Measurements from ENCODE around the gene METTL23. TPM values are rescaled to one million over a fixed set of nuclear protein-coding genes. Genes with fewer than 3 reads are reported as not detected.
A peak's percentile ranks its signal among the peaks of the same experiment; 100 is the strongest.

METTL23 gene
- total RNA-seq, 3 donors from 2014 or later, result 22.5 to 30.4 (median 28.7) TPM

GRCh38 chr17:76689859-76690258 is 36.8 kb upstream of the METTL23 start:
- TF ChIP-seq CTCF (IDR thresholded peaks at IDR 0.05), result no peak
- Histone ChIP-seq H3K9me3 (no peaks in the 10 kb centered on the region), H3K36me3 (ENCODE audit: low read depth) (no peaks in the 10 kb centered on the region), H3K4me3 (no peak overlapping the region), H3K4me1 (ENCODE audit: low read depth) (no peaks in the 10 kb centered on the region)
- ATAC-seq, result no peak
- intact Hi-C loops (cut with DNase I, micrococcal nuclease), result no loop called here
- DNase-seq, result peak in 1 of 3 donors; percentile 2

- Histone ChIP-seq H3K4me1 (ENCODE audit: low read depth) (no peaks in the 10 kb centered on the region), H3K9me3 (no peaks in the 10 kb centered on the region), H3K36me3 (ENCODE audit: low read depth) (no peaks in the 10 kb centered on the region), H3K4me3 (no peak overlapping the region)
- intact Hi-C loops (cut with DNase I, micrococcal nuclease), result no loop called here
- TF ChIP-seq CTCF (IDR thresholded peaks at IDR 0.05), result no peak
- ATAC-seq, result no peak
- DNase-seq, result peak in 1 of 3 donors; percentile 29
Measured at GRCh38 chr17:76690596-76691280, 35.9 kb upstream of the METTL23 start.

GRCh38 chr17:76691379-76692191 is 35.1 kb upstream of the METTL23 start:
- no peaks in the 10 kb centered on the region for H3K4me1 ChIP-seq (ENCODE audit: low read depth)
- no peak overlapping the region for H3K4me3 ChIP-seq
- TF ChIP-seq CTCF (IDR thresholded peaks at IDR 0.05), result no peak
- intact Hi-C loops (cut with DNase I, micrococcal nuclease), result no loop called here
- DNase-seq (peak in 1 of 3 donors; percentile 25), ATAC-seq (no peak)
- H3K36me3 ChIP-seq (ENCODE audit: low read depth), result no peaks in the 10 kb centered on the region
- H3K9me3 ChIP-seq, result no peaks in the 10 kb centered on the region

- DNase-seq (peak in 1 of 3 donors; percentile 25), ATAC-seq (peak; percentile 27)
- Histone ChIP-seq H3K4me1 (ENCODE audit: low read depth) (no peaks in the 10 kb centered on the region), H3K9me3 (no peaks in the 10 kb centered on the region), H3K36me3 (ENCODE audit: low read depth) (no peaks in the 10 kb centered on the region), H3K4me3 (no peak overlapping the region)
- intact Hi-C loops (cut with DNase I, micrococcal nuclease), result no loop called here
- TF ChIP-seq CTCF (IDR thresholded peaks at IDR 0.05), result no peak
Measured at GRCh38 chr17:76695059-76695831, 31.4 kb upstream of the METTL23 start.

GRCh38 chr17:76696763-76697701 is 29.6 kb upstream of the METTL23 start:
- Histone ChIP-seq H3K36me3 (ENCODE audit: low read depth) (no peaks in the 10 kb centered on the region), H3K4me3 (no peak overlapping the region), H3K9me3 (no peaks in the 10 kb centered on the region), H3K4me1 (ENCODE audit: low read depth) (no peaks in the 10 kb centered on the region)
- intact Hi-C loops (cut with DNase I, micrococcal nuclease), result no loop called here
- ATAC-seq (no peak), DNase-seq (peak in 1 of 3 donors; percentile 42)
- TF ChIP-seq CTCF (IDR thresholded peaks at IDR 0.05), result no peak
